Small intestine (tissue), 7 donors: ENCODE results near the gene POMT1. TPM values are rescaled to one million over a fixed set of nuclear protein-coding genes. Genes with fewer than 3 reads are reported as not detected.

Experiments
- DNase-seq, 2 donors: peaks; one replicate each; pipeline versions ENCODE4 v3.0.0 to v3.0.0-alpha.2; 2013
- FAIRE-seq: peaks from 2 replicates; lab custom pipeline; 2012; peaks lifted over from hg19 to GRCh38; lab: Jason Lieb, UNC
- H3K27ac ChIP-seq, 3 donors: one replicate each; pipeline ENCODE4 v1.5.1; 2013; ENCODE audit warnings: low read length in 2 of 3, mild to moderate bottlenecking in 2 of 3, control low read depth in 1 of 3, inconsistent platforms in 1 of 3, low read depth in 1 of 3, moderate library complexity in 1 of 3
- H3K27me3 ChIP-seq, 3 donors: one replicate each; pipeline ENCODE4 v1.6.1; 2013; ENCODE audit warnings: low read length in 3 of 3, inconsistent platforms in 1 of 3; ENCODE audit not compliant: control insufficient read depth in 3 of 3, insufficient read depth in 3 of 3
- H3K36me3 ChIP-seq, 3 donors: one replicate each; pipeline ENCODE4 v1.6.1; 2013; ENCODE audit warnings: low read length in 3 of 3, inconsistent platforms in 1 of 3, low read depth in 1 of 3, mild to moderate bottlenecking in 1 of 3, moderate library complexity in 1 of 3; ENCODE audit not compliant: control insufficient read depth in 3 of 3, insufficient read depth in 2 of 3
- H3K4me1 ChIP-seq, 3 donors: one replicate each; pipeline ENCODE4 v1.6.1; 2013; ENCODE audit warnings: low read length in 2 of 3, inconsistent platforms in 1 of 3, low read depth in 1 of 3, mild to moderate bottlenecking in 1 of 3, moderate library complexity in 1 of 3; ENCODE audit not compliant: control insufficient read depth in 3 of 3, insufficient read depth in 2 of 3
- H3K4me3 ChIP-seq, 3 donors: one replicate each; pipeline ENCODE4 v1.5.1; 2013; ENCODE audit warnings: low read length in 3 of 3, control low read depth in 1 of 3, inconsistent platforms in 1 of 3, low read depth in 1 of 3, mild to moderate bottlenecking in 1 of 3, moderate library complexity in 1 of 3
- H3K9me3 ChIP-seq, 2 donors: one replicate each; pipeline ENCODE4 v1.6.1; 2013; ENCODE audit warnings: low read depth in 1 of 2, low read length in 1 of 2; ENCODE audit not compliant: control insufficient read depth in 2 of 2, insufficient read depth in 1 of 2
- WGBS, 3 donors: extraction: QIAGEN DNeasy Blood & Tissue Kit; methylation state at CpG; one replicate each; pipeline ENCODE4 v1.1.7; 2013; 5-methylcytosine and 5-hydroxymethylcytosine counted together
- polyA plus RNA-seq, 4 donors: library from polyadenylated mRNA; stranded (reverse) in 3 of 4; unstranded in 1 of 4; fragments of 200-250 nt in 3 of 4; fragments of 120-200 nt in 1 of 4; gene quantifications; one replicate each; pipeline versions ENCODE4 v1.2.1 to v1.2.3, GENCODE V29; 2013
- donor health status: healthy with polysubstance abuse.
- donor health status: control.
- donor health status: control.
- donor health status: Bipolar disorder and iron deficiency.
- donor health status: healthy.

Gene POMT1
- polyA plus RNA-seq, 4 donors, result 15.0 to 53.2 (median 35.5) TPM

DNA sequence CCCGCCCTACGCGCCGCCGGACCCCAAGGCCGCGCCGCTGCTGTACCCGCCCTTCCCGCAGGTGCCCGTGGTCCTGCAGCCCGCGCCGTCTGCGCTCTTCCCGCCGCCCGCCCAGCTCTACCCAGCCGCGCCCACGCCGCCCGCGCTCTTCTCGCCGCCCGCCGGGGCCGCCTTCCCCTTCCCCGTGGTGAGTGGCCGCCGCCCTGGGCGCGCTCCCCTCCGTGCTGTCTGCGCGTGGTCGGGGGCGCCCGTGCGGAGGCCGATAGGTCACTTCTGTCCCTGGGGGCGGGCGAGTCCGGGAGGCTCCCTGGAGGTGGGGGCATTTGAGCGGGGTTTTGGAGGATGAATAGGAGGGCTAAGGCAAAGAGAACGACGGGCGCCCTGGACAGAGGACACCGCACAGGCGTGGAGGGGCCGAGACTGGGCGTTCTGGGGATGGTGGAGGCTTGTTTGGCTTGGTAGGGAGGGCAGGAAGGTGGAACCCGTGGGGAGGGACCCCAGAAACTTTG, 52.2 kb downstream of the POMT1 start:
- peaks cover 0 to 21% (median 13%) of the 10 kb centered on the region in 3 donors for H3K27me3 ChIP-seq
- no peak overlapping the region for H3K4me3 ChIP-seq
- no peak for DNase-seq
- FAIRE-seq, result no peak
- peaks cover 0 to 6% (median 0%) of the 10 kb centered on the region in 3 donors for H3K36me3 ChIP-seq
- H3K9me3 ChIP-seq, result peaks cover 0 to 5% of the 10 kb centered on the region in 2 donors
- 41 to 92% (median 66%) methylated on average over 33 to 54 of the region's 54 CpGs for WGBS, 3 donors
- H3K4me1 ChIP-seq, result no peaks in the 10 kb centered on the region
- H3K27ac ChIP-seq, result no peak overlapping the region

DNA sequence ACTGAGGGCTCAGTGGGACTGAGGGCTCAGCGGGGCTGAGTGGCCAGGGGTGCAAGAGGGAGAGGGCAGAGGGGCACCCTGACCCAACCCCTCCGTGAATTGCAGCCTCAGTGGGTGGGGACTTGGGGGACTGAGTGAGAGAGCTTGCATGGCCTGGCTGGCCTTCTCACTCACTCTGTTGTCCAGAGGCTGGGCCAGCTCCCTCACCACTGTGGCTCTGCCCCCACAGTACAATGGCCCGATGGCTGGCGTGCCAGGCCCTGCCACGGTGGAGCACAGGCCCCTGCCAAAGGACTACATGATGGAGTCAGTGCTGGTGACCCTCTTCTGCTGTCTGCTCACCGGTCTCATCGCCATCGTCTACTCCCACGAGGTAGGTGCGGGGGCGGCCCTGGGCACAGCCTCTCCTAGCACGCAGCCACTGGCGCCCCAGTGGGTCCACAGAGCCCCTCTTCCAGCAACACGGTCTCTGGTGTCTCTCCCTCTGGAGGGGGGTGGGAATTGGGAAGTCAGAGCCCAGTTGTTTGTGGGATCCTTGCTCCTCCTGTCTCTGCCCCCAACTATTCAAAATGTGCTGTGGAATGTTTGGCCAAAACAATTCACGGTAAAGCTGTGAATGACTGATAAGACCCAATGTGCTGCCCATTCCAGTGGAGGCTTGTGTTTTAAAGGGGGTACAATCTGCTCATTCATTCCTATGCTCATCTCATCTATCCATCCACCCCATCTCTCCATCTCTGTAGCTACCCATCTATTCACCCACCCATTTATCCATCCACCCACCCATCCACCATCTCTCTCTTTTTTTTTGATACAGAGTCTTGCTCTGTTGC, 53.3 kb downstream of the POMT1 start:
- Histone ChIP-seq H3K4me1 (no peaks in the 10 kb centered on the region), H3K4me3 (no peak overlapping the region), H3K9me3 (peaks cover 0 to 8% of the 10 kb centered on the region in 2 donors), H3K36me3 (peaks cover 0 to 6% (median 0%) of the 10 kb centered on the region in 3 donors), H3K27me3 (peaks cover 0 to 21% (median 13%) of the 10 kb centered on the region in 3 donors), H3K27ac (no peak overlapping the region)
- no peak for FAIRE-seq
- 89 to 95% (median 92%) methylated on average over 15 of the region's 15 CpGs for WGBS, 3 donors
- DNase-seq, result no peak

DNA sequence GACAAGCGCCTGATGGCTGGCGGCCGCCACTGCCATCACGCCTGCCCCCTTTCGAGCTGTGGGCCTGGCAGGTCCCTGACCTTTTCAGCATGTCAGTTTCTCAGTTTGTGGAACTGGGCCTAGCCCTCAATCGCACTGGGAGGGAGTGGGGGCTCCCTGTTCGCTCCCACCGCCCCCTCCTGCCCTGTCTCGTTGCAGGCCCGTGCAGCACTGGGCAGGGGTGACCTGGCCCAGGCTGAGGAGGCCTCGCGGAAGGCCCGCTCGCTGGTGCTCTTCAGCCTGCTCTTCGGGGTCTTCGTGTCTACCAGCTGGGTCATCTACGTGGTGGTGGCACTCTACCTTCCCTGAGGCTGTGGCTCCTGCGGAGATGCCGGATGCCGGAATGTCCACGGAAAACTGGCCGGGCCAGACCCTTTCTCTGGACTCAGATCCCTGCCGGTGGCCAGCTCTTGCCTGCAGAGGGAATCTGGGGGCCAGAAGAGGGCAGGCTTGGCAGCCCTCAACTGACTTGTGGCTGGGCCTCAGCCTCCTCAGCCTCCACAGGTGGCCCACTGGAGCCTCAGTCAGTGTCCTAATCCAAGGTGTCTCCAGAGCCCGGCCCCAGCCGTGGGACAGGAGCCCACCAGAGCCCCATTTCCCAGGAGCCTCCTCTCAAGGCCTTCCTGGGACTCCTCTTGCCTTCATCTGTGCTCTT, 55.3 kb downstream of the POMT1 start:
- Histone ChIP-seq H3K4me1 (no peaks in the 10 kb centered on the region), H3K9me3 (peaks cover 0 to 14% of the 10 kb centered on the region in 2 donors), H3K27ac (no peak overlapping the region), H3K4me3 (no peak overlapping the region), H3K27me3 (peaks cover 0 to 21% (median 10%) of the 10 kb centered on the region in 3 donors), H3K36me3 (peaks cover 0 to 6% (median 0%) of the 10 kb centered on the region in 3 donors)
- DNase-seq, result no peak
- WGBS, 3 donors, result 92 to 93% (median 93%) methylated on average over 22 to 25 of the region's 25 CpGs
- FAIRE-seq, result no peak

- WGBS, 3 donors, result 79 to 88% (median 83%) methylated on average over 1 of the region's 1 CpG
- Histone ChIP-seq H3K9me3 (peaks cover 0 to 9% of the 10 kb centered on the region in 2 donors), H3K27me3 (peaks cover 0 to 10% (median 2%) of the 10 kb centered on the region in 3 donors), H3K4me1 (no peaks in the 10 kb centered on the region), H3K27ac (no peak overlapping the region), H3K36me3 (peaks cover 0 to 6% (median 0%) of the 10 kb centered on the region in 3 donors), H3K4me3 (no peak overlapping the region)
- no peak for DNase-seq
- no peak for FAIRE-seq
Measured at GRCh38 chr9:131559421-131560000, 56.8 kb downstream of the POMT1 start.

- H3K36me3 ChIP-seq, result peaks cover 0 to 3% (median 0%) of the 10 kb centered on the region in 3 donors
- no peak overlapping the region for H3K27ac ChIP-seq
- WGBS, 3 donors, result 61 to 68% (median 67%) methylated on average over 9 of the region's 9 CpGs
- H3K4me1 ChIP-seq, result no peaks in the 10 kb centered on the region
- H3K4me3 ChIP-seq, result no peak overlapping the region
- H3K27me3 ChIP-seq, result no peaks in the 10 kb centered on the region
- DNase-seq (peak in 1 of 2 donors; percentile 12), FAIRE-seq (no peak)
- peaks cover 0 to 9% of the 10 kb centered on the region in 2 donors for H3K9me3 ChIP-seq
Measured at GRCh38 chr9:131562032-131562959, 59.6 kb downstream of the POMT1 start.

- WGBS, 3 donors, result 78 to 92% (median 81%) methylated on average over 5 of the region's 5 CpGs
- peaks cover 0 to 8% (median 4%) of the 10 kb centered on the region in 3 donors for H3K36me3 ChIP-seq
- peaks cover 0 to 6% of the 10 kb centered on the region in 2 donors for H3K9me3 ChIP-seq
- no peak for DNase-seq
- H3K4me1 ChIP-seq, result no peaks in the 10 kb centered on the region
- no peaks in the 10 kb centered on the region for H3K27me3 ChIP-seq
- no peak overlapping the region for H3K27ac ChIP-seq
- no peak overlapping the region for H3K4me3 ChIP-seq
- no peak for FAIRE-seq
Measured at GRCh38 chr9:131565369-131565768, 62.7 kb downstream of the POMT1 start.

DNA sequence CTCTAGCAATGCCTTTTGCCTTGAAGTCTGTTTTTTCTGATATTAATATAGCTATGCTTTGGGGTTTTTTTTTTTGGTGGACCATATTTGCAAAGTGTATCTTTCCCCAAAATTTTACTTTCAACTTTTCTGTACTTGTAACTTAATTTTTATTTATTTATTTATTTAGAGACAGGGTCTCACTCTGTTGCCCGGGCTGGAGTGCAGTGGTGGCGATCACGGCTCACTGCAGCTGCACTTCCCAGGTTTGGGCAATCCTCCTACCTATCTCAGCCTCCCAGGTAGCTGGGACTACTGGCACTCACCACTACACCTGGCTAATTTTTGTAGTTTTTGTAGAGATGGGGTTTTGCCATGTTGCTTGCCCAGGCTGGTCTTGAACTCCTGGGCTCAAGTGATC, 63.4 kb downstream of the POMT1 start:
- DNase-seq, result no peak
- Histone ChIP-seq H3K9me3 (peaks cover 0 to 6% of the 10 kb centered on the region in 2 donors), H3K4me3 (no peak overlapping the region), H3K36me3 (peaks cover 0 to 11% (median 4%) of the 10 kb centered on the region in 3 donors), H3K27me3 (no peaks in the 10 kb centered on the region), H3K4me1 (no peaks in the 10 kb centered on the region), H3K27ac (no peak overlapping the region)
- no peak for FAIRE-seq
- 96 to 98% (median 97%) methylated on average over 3 of the region's 3 CpGs for WGBS, 3 donors
